HL-60 (cell line): ENCODE data around the gene AKAP1.

Source experiments
- DNase-seq, 2 experiments: peaks; one replicate each; pipeline ENCODE4 v3.0.0-alpha.2; 2010 to 2020; ENCODE audit warnings: low read depth in 1 of 2, low spot score in 1 of 2
- H3K27ac ChIP-seq: fragments of 250-450 bp; sonication (Bioruptor Pico); replicated peaks from 2 replicates; pipeline ENCODE4 v1.5.1; 2020; ENCODE audit warnings: mild to moderate bottlenecking, moderate library complexity
- H3K27me3 ChIP-seq: fragments of 250-450 bp; sonication (Bioruptor Pico); 2 replicates; pipeline ENCODE4 v1.5.1; 2021; ENCODE audit warnings: mild to moderate bottlenecking, moderate library complexity; ENCODE audit not compliant: insufficient read depth, poor library complexity, severe bottlenecking
- H3K4me3 ChIP-seq: replicated peaks from 2 replicates; pipeline ENCODE4 v1.5.1; 2011; ENCODE audit warnings: mild to moderate bottlenecking, control low read depth, low read length; ENCODE audit not compliant: insufficient read depth
- GABPA ChIP-seq: IDR thresholded peaks from 2 replicates; pipeline ENCODE4 v1.6.1; 2012; ENCODE audit warnings: low read depth
- POLR2AphosphoS5 ChIP-seq: IDR thresholded peaks from 2 replicates; pipeline ENCODE4 v1.6.1; 2012; ENCODE audit warnings: low read depth
- SPI1 ChIP-seq: IDR thresholded peaks from 2 replicates; pipeline ENCODE4 v1.6.1; 2012; ENCODE audit warnings: low read depth, mild to moderate bottlenecking, borderline replicate concordance
- TF ChIP-seq, protein P1 (sequence below): IDR thresholded peaks from 2 replicates; pipeline ENCODE4 v1.6.1; 2012; ENCODE audit warnings: low read depth; ENCODE audit not compliant: insufficient replicate concordance
- TF ChIP-seq, protein P2 (sequence below): IDR thresholded peaks from one replicate; pipeline ENCODE4 v1.5.1; 2011; ENCODE audit warnings: low read length, control low read depth, inconsistent platforms; ENCODE audit not compliant: insufficient read depth

AKAP1 gene

GRCh38 chr17:57088298-57088697, 3.3 kb downstream of the AKAP1 start:
- Histone ChIP-seq H3K4me3 (no peak overlapping the region), H3K27ac (no peak overlapping the region), H3K27me3 (no peaks in the 10 kb centered on the region)
- DNase-seq, result no peak
- TF ChIP-seq, protein P1, sequence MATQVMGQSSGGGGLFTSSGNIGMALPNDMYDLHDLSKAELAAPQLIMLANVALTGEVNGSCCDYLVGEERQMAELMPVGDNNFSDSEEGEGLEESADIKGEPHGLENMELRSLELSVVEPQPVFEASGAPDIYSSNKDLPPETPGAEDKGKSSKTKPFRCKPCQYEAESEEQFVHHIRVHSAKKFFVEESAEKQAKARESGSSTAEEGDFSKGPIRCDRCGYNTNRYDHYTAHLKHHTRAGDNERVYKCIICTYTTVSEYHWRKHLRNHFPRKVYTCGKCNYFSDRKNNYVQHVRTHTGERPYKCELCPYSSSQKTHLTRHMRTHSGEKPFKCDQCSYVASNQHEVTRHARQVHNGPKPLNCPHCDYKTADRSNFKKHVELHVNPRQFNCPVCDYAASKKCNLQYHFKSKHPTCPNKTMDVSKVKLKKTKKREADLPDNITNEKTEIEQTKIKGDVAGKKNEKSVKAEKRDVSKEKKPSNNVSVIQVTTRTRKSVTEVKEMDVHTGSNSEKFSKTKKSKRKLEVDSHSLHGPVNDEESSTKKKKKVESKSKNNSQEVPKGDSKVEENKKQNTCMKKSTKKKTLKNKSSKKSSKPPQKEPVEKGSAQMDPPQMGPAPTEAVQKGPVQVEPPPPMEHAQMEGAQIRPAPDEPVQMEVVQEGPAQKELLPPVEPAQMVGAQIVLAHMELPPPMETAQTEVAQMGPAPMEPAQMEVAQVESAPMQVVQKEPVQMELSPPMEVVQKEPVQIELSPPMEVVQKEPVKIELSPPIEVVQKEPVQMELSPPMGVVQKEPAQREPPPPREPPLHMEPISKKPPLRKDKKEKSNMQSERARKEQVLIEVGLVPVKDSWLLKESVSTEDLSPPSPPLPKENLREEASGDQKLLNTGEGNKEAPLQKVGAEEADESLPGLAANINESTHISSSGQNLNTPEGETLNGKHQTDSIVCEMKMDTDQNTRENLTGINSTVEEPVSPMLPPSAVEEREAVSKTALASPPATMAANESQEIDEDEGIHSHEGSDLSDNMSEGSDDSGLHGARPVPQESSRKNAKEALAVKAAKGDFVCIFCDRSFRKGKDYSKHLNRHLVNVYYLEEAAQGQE, result no peak
- no peak for TF ChIP-seq POLR2AphosphoS5
- no peak for TF ChIP-seq GABPA
- TF ChIP-seq SPI1, result no peak
- TF ChIP-seq, protein P2, sequence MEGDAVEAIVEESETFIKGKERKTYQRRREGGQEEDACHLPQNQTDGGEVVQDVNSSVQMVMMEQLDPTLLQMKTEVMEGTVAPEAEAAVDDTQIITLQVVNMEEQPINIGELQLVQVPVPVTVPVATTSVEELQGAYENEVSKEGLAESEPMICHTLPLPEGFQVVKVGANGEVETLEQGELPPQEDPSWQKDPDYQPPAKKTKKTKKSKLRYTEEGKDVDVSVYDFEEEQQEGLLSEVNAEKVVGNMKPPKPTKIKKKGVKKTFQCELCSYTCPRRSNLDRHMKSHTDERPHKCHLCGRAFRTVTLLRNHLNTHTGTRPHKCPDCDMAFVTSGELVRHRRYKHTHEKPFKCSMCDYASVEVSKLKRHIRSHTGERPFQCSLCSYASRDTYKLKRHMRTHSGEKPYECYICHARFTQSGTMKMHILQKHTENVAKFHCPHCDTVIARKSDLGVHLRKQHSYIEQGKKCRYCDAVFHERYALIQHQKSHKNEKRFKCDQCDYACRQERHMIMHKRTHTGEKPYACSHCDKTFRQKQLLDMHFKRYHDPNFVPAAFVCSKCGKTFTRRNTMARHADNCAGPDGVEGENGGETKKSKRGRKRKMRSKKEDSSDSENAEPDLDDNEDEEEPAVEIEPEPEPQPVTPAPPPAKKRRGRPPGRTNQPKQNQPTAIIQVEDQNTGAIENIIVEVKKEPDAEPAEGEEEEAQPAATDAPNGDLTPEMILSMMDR, result no peak

GRCh38 chr17:57089391-57089790, 4.3 kb downstream of the AKAP1 start:
- no peak for DNase-seq
- no peak overlapping the region for H3K4me3 ChIP-seq
- TF ChIP-seq, protein P2, result no peak
- no peak for TF ChIP-seq POLR2AphosphoS5
- TF ChIP-seq, protein P1, result peak; percentile 72
- H3K27me3 ChIP-seq, result no peaks in the 10 kb centered on the region
- H3K27ac ChIP-seq, result no peak overlapping the region

DNA sequence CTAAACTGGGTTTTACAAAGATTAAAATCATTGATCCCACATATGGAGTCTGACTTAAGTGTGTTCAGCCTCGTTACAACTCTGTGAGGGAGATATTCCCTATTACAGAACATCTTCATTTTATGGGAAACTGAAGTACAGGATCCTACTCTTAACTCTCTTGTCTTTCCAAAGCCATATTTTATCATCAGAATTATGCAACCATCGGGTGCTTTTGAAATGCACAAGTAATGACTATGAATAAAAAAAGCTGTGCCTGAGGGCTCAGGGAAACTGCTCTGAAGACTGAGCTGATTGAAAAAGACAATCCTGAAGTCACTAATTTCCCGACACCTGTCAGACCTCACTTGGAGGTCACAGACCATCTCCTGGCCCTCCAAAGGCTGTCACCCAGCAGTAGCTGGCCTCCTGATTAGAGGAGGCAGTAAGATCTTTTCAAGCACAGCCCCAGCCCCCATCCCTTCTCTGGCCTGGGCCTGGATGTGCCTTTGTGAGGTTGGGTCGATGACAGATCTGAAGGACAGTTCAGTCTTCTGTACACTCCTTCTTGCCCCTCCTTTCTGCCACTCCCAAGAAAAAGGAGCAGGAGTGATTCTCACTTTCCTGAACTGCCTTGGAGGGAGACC, 5.6 kb downstream of the AKAP1 start:
- Histone ChIP-seq H3K27me3 (no peaks in the 10 kb centered on the region), H3K27ac (no peak overlapping the region), H3K4me3 (no peak overlapping the region)
- TF ChIP-seq POLR2AphosphoS5 (no peak), GABPA (no peak)
- TF ChIP-seq, protein P1, result no peak
- TF ChIP-seq, protein P2, result no peak
- DNase-seq, result peak in 1 of 2 experiments; percentile 40
